ENCODE results near the gene ANKRD23.
A peak's percentile ranks its signal among the peaks of the same experiment; 100 is the strongest.

Gene ANKRD23

GRCh38 chr2:96828436-96828835, 15.4 kb downstream of the ANKRD23 start:
- Mint-ChIP-seq H3K4me1 (no peaks in the 10 kb centered on the region), H3K9me3 (no peaks in the 10 kb centered on the region), H3K36me3 (peaks cover 49% of the 10 kb centered on the region), H3K27me3 (no peaks in the 10 kb centered on the region), H3K27ac (peak overlapping the region; percentile 11), H3K4me3 (no peak overlapping the region)
- CTCF ChIA-PET = interaction anchor here (0.6 kb wide), 1 partner anchor 885 kb away, joined by 3 read pairs; no protein-coding TSS in a partner anchor
- DNase-seq = no peak

GRCh38 chr2:96826546-96827278, 17.1 kb downstream of the ANKRD23 start:
- Mint-ChIP-seq H3K4me1 (peaks cover 3% of the 10 kb centered on the region), H3K27me3 (no peaks in the 10 kb centered on the region), H3K4me3 (no peak overlapping the region), H3K9me3 (no peaks in the 10 kb centered on the region), H3K27ac (no peak overlapping the region), H3K36me3 (peaks cover 43% of the 10 kb centered on the region)
- DNase-seq = no peak
- CTCF ChIA-PET = interaction anchor here (0.7 kb wide), 1 partner anchor 130 kb away, joined by 3 read pairs; no protein-coding TSS in a partner anchor

GRCh38 chr2:96825057-96825456, 18.8 kb downstream of the ANKRD23 start:
- H3K4me1 Mint-ChIP-seq = peaks cover 20% of the 10 kb centered on the region
- H3K4me3 Mint-ChIP-seq = no peak overlapping the region
- DNase-seq = no peak
- no peaks in the 10 kb centered on the region for H3K27me3 Mint-ChIP-seq
- H3K27ac Mint-ChIP-seq = no peak overlapping the region
- CTCF ChIA-PET = no interaction called here
- H3K36me3 Mint-ChIP-seq = peaks cover 40% of the 10 kb centered on the region
- H3K9me3 Mint-ChIP-seq = no peaks in the 10 kb centered on the region

GRCh38 chr2:96824079-96824870, 19.5 kb downstream of the ANKRD23 start:
- Mint-ChIP-seq H3K4me1 (peaks cover 27% of the 10 kb centered on the region), H3K27me3 (no peaks in the 10 kb centered on the region), H3K36me3 (peaks cover 42% of the 10 kb centered on the region), H3K27ac (peak overlapping the region; percentile 14), H3K9me3 (no peaks in the 10 kb centered on the region), H3K4me3 (no peak overlapping the region)
- no peak for DNase-seq
- CTCF ChIA-PET = no interaction called here

GRCh38 chr2:96823198-96823597, 20.6 kb downstream of the ANKRD23 start:
- Mint-ChIP-seq H3K27me3 (no peaks in the 10 kb centered on the region), H3K4me1 (peaks cover 38% of the 10 kb centered on the region), H3K4me3 (no peak overlapping the region), H3K36me3 (peaks cover 44% of the 10 kb centered on the region), H3K9me3 (no peaks in the 10 kb centered on the region), H3K27ac (no peak overlapping the region)
- DNase-seq = no peak
- CTCF ChIA-PET = no interaction called here

GRCh38 chr2:96822786-96823185, 21.0 kb downstream of the ANKRD23 start:
- DNase-seq = no peak
- Mint-ChIP-seq H3K4me3 (no peak overlapping the region), H3K9me3 (no peaks in the 10 kb centered on the region), H3K4me1 (peaks cover 42% of the 10 kb centered on the region), H3K36me3 (peaks cover 47% of the 10 kb centered on the region), H3K27me3 (no peaks in the 10 kb centered on the region), H3K27ac (no peak overlapping the region)
- CTCF ChIA-PET = no interaction called here

GRCh38 chr2:96821113-96821675, 22.6 kb downstream of the ANKRD23 start:
- DNase-seq = no peak
- peaks cover 50% of the 10 kb centered on the region for H3K4me1 Mint-ChIP-seq
- H3K9me3 Mint-ChIP-seq = no peaks in the 10 kb centered on the region
- H3K4me3 Mint-ChIP-seq = no peak overlapping the region
- peaks cover 48% of the 10 kb centered on the region for H3K36me3 Mint-ChIP-seq
- CTCF ChIA-PET = interaction anchor here (0.7 to 1.5 kb wide), 3 partner anchors 129 to 291 kb away, joined by 3 to 4 read pairs (median 4); no protein-coding TSS in a partner anchor
- H3K27me3 Mint-ChIP-seq = no peaks in the 10 kb centered on the region
- peak overlapping the region; percentile 0 for H3K27ac Mint-ChIP-seq

GRCh38 chr2:96819876-96820511, 23.8 kb downstream of the ANKRD23 start:
- Mint-ChIP-seq H3K27me3 (no peaks in the 10 kb centered on the region), H3K27ac (peak overlapping the region; percentile 22), H3K4me3 (no peak overlapping the region), H3K36me3 (peaks cover 43% of the 10 kb centered on the region), H3K9me3 (no peaks in the 10 kb centered on the region), H3K4me1 (peaks cover 56% of the 10 kb centered on the region)
- CTCF ChIA-PET = interaction anchor here (1.0 to 1.5 kb wide), 4 partner anchors 12 to 292 kb away, joined by 3 to 4 read pairs (median 4); no protein-coding TSS in a partner anchor
- no peak for DNase-seq

GRCh38 chr2:96819128-96819875, 24.5 kb downstream of the ANKRD23 start:
- CTCF ChIA-PET = interaction anchor here (1.0 to 2.1 kb wide), 3 partner anchors 13 to 39 kb away, joined by 3 to 6 read pairs (median 3); partner anchors contain the start of gene ANKRD39
- Mint-ChIP-seq H3K4me1 (peaks cover 58% of the 10 kb centered on the region), H3K4me3 (peak overlapping the region; percentile 85), H3K27me3 (no peaks in the 10 kb centered on the region), H3K9me3 (no peaks in the 10 kb centered on the region), H3K27ac (no peak overlapping the region), H3K36me3 (peaks cover 38% of the 10 kb centered on the region)
- no peak for DNase-seq

GRCh38 chr2:96817882-96818281, 25.9 kb downstream of the ANKRD23 start:
- Mint-ChIP-seq H3K4me1 (peaks cover 58% of the 10 kb centered on the region), H3K27me3 (no peaks in the 10 kb centered on the region), H3K4me3 (peak overlapping the region; percentile 85), H3K36me3 (peaks cover 37% of the 10 kb centered on the region), H3K9me3 (no peaks in the 10 kb centered on the region), H3K27ac (peak overlapping the region; percentile 77)
- DNase-seq = no peak
- CTCF ChIA-PET = interaction anchor here (2.0 to 2.1 kb wide), 2 partner anchors 11 to 40 kb away, joined by 6 to 10 read pairs; partner anchors contain the start of gene ANKRD39

- Mint-ChIP-seq H3K36me3 (peaks cover 34% of the 10 kb centered on the region), H3K27me3 (no peaks in the 10 kb centered on the region), H3K4me1 (peaks cover 56% of the 10 kb centered on the region), H3K4me3 (peak overlapping the region; percentile 85), H3K9me3 (no peaks in the 10 kb centered on the region), H3K27ac (peak overlapping the region; percentile 79)
- CTCF ChIA-PET = interaction anchor here (0.7 to 2.1 kb wide), 8 partner anchors 10 to 224 kb away, joined by 3 to 10 read pairs (median 4); partner anchors contain the start of gene ANKRD39
- peak; percentile 28 for DNase-seq
These were observed 26.8 kb downstream of the ANKRD23 start for GRCh38 chr2:96816836-96817702.

- peak within 1 kb of the TSS; percentile 87 for H3K27ac Mint-ChIP-seq
These were observed 27.5 kb downstream of the ANKRD23 start, which contains the start of gene CNNM3 for GRCh38 chr2:96816127-96816835. CNNM3 (plus strand) TSS chr2:96816268; CDS start chr2:96816278, 10 bp downstream.

More at GRCh38 chr2:96816127-96816835, 27.5 kb downstream of the ANKRD23 start, which contains the start of gene CNNM3:
- Mint-ChIP-seq H3K9me3 (no peaks in the 10 kb centered on the region), H3K4me3 (peak within 1 kb of the TSS; percentile 86), H3K4me1 (peaks cover 51% of the 10 kb centered on the region), H3K36me3 (peaks cover 31% of the 10 kb centered on the region), H3K27me3 (no peaks in the 10 kb centered on the region)
- DNase-seq = peak; percentile 98
- CTCF ChIA-PET = interaction anchor here (0.7 to 2.0 kb wide), 7 partner anchors 9 to 223 kb away, joined by 3 to 10 read pairs (median 3); partner anchors contain the start of gene ANKRD39

Measured in activated naive CD4-positive, alpha-beta T cell treated with anti-CD3 and anti-CD28 coated beads, Interleukin-2, amount 10 ng/mL, durations not matched to agents 7 days and 5 days (primary cell).